ENCODE measurements around the gene CBX3. TPM values are rescaled to one million over a fixed set of nuclear protein-coding genes. Genes with fewer than 3 reads are reported as not detected.

Gene CBX3
- total and polyA plus RNA-seq, 2 of the 13 experiments (the other 11 are each of a cell fraction or from before 2014, with no cell fraction given), result 53.9 to 249 TPM

- no peak for TF ChIP-seq EHMT2 (IDR thresholded peaks at IDR 0.05; ENCODE audit: borderline replicate concordance, low read depth, low read length)
- TF ChIP-seq REL (CRISPR knock-in tag; conservative IDR thresholded peaks at IDR 0.05), result peak; percentile 77; the same call in 1 of the 2 replicates
- TF ChIP-seq, protein P1, sequence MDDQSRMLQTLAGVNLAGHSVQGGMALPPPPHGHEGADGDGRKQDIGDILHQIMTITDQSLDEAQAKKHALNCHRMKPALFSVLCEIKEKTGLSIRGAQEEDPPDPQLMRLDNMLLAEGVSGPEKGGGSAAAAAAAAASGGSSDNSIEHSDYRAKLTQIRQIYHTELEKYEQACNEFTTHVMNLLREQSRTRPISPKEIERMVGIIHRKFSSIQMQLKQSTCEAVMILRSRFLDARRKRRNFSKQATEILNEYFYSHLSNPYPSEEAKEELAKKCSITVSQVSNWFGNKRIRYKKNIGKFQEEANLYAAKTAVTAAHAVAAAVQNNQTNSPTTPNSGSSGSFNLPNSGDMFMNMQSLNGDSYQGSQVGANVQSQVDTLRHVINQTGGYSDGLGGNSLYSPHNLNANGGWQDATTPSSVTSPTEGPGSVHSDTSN (CRISPR knock-in tag; IDR thresholded peaks at IDR 0.05; ENCODE audit: borderline replicate concordance), result no peak
- TF ChIP-seq HOXA9 (CRISPR knock-in tag; IDR thresholded peaks at IDR 0.05; ENCODE audit: borderline replicate concordance), result peak; percentile 63; the same call in 1 of the 2 replicates
- peak; percentile 30; the same call in 1 of the 2 replicates for TF ChIP-seq HNF1B (CRISPR knock-in tag; IDR thresholded peaks at IDR 0.05)
- TF ChIP-seq ZBTB21 (CRISPR knock-in tag; IDR thresholded peaks at IDR 0.05), result no peak
- TF ChIP-seq ELF4 (CRISPR knock-in tag; IDR thresholded peaks at IDR 0.05; ENCODE audit: borderline replicate concordance), result peak; percentile 86; the same call in 1 of the 2 replicates
- 0 out of 2 replicates have a peak, but pooled peaks have one; percentile 38 for TF ChIP-seq ZNF776 (CRISPR knock-in tag; IDR thresholded peaks at IDR 0.05)
- TF ChIP-seq KLF16 (CRISPR knock-in tag; IDR thresholded peaks at IDR 0.05), result no peak
- TF ChIP-seq KDM4B (CRISPR knock-in tag; IDR thresholded peaks at IDR 0.05), result no peak; the same call in 1 of the 2 replicates
- TF ChIP-seq ZNF709 (CRISPR knock-in tag; IDR thresholded peaks at IDR 0.05), result peak; percentile 19; the same call in 1 of the 2 replicates
- peak; percentile 3; the same call in 1 of the 2 replicates for TF ChIP-seq PATZ1 (CRISPR knock-in tag; IDR thresholded peaks at IDR 0.05)
- TF ChIP-seq HOXA7 (CRISPR knock-in tag; IDR thresholded peaks at IDR 0.05), result peak; percentile 39; the same call in 1 of the 2 replicates
- TF ChIP-seq ZNF354B (CRISPR knock-in tag; IDR thresholded peaks at IDR 0.05), result 0 out of 2 replicates have a peak, but pooled peaks have one; percentile 44
- TF ChIP-seq ZNF839 (CRISPR knock-in tag; IDR thresholded peaks at IDR 0.05; ENCODE audit: borderline replicate concordance), result peak; percentile 47; the same call in 1 of the 2 replicates
- peak; percentile 51; the same call in 1 of the 2 replicates for TF ChIP-seq MAX (IDR thresholded peaks at IDR 0.05)
- no peak for TF ChIP-seq ATF7-NPFF (CRISPR knock-in tag; IDR thresholded peaks at IDR 0.05; ENCODE audit: low read depth)
- 0 out of 2 replicates have a peak, but pooled peaks have one; percentile 37 for TF ChIP-seq IRX3 (CRISPR knock-in tag; IDR thresholded peaks at IDR 0.05; ENCODE audit: borderline replicate concordance, low read depth)
- TF ChIP-seq, protein P2, sequence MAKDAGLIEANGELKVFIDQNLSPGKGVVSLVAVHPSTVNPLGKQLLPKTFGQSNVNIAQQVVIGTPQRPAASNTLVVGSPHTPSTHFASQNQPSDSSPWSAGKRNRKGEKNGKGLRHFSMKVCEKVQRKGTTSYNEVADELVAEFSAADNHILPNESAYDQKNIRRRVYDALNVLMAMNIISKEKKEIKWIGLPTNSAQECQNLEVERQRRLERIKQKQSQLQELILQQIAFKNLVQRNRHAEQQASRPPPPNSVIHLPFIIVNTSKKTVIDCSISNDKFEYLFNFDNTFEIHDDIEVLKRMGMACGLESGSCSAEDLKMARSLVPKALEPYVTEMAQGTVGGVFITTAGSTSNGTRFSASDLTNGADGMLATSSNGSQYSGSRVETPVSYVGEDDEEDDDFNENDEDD (CRISPR knock-in tag; IDR thresholded peaks at IDR 0.05; ENCODE audit: borderline replicate concordance), result peak; percentile 78
- TF ChIP-seq ZFX (CRISPR knock-in tag; IDR thresholded peaks at IDR 0.05; ENCODE audit: low read depth), result peak; percentile 52; the same call in 1 of the 2 replicates
- TF ChIP-seq FOXA3 (CRISPR knock-in tag; IDR thresholded peaks at IDR 0.05), result peak; percentile 32; the same call in 1 of the 2 replicates
- no peak for TF ChIP-seq ZNF282 (IDR thresholded peaks at IDR 0.05; ENCODE audit: partially characterized antibody)
These were observed at the start of gene CBX3 (continued) for GRCh38 chr7:26201247-26202018.

All from HepG2 (cell line).